Hypothalamus (tissue), 51 donors: ENCODE results near the gene GALNT9.
"Not testable (repeated sequence)": the region's sequence is repeated elsewhere in the genome, so short reads cannot be mapped to it uniquely, and the experiment has no call there.

Experiments used
- DNase-seq, 51 donors: peaks; one replicate each; lab custom pipeline; 2025; lab: John Stamatoyannopoulos, UW

The GALNT9 gene

GRCh38 chr12:132224484-132224883, 104.9 kb downstream of the GALNT9 start:
- no peak for DNase-seq

- no peak for DNase-seq
Measured at GRCh38 chr12:132222808-132223173, 106.6 kb downstream of the GALNT9 start.

GRCh38 chr12:132222096-132222807, 107.1 kb downstream of the GALNT9 start:
- DNase-seq: peak in 1 of 51 donors; percentile 35

- not testable (repeated sequence) for DNase-seq
Measured at GRCh38 chr12:132219761-132220160, 109.6 kb downstream of the GALNT9 start.

GRCh38 chr12:132219323-132219722, 110.1 kb downstream of the GALNT9 start:
- DNase-seq: no peak

- no peak for DNase-seq
Measured at GRCh38 chr12:132218915-132219314, 110.5 kb downstream of the GALNT9 start.

- no peak for DNase-seq
Measured at GRCh38 chr12:132218527-132218875, 110.9 kb downstream of the GALNT9 start.

GRCh38 chr12:132217800-132218526, 111.4 kb downstream of the GALNT9 start:
- DNase-seq: no peak

GRCh38 chr12:132217371-132217770, 112.0 kb downstream of the GALNT9 start:
- no peak for DNase-seq

- peak in 23 of 51 donors; percentile 12 to 65 (median 32) for DNase-seq
Measured at GRCh38 chr12:132216354-132216987, 112.9 kb downstream of the GALNT9 start.

- DNase-seq: no peak
Measured at GRCh38 chr12:132215299-132215989, 113.9 kb downstream of the GALNT9 start.

- DNase-seq: no peak
Measured at GRCh38 chr12:132214891-132215290, 114.5 kb downstream of the GALNT9 start.

GRCh38 chr12:132214161-132214476, 115.3 kb downstream of the GALNT9 start:
- DNase-seq: no peak

GRCh38 chr12:132213359-132214160, 115.8 kb downstream of the GALNT9 start:
- no peak for DNase-seq

GRCh38 chr12:132211816-132212215, 117.6 kb downstream of the GALNT9 start:
- DNase-seq: no peak

- DNase-seq: no peak
Measured at GRCh38 chr12:132211326-132211725, 118.1 kb downstream of the GALNT9 start.

- DNase-seq: no peak
Measured at GRCh38 chr12:132210223-132211055, 119.0 kb downstream of the GALNT9 start.

- no peak for DNase-seq
Measured at GRCh38 chr12:132209619-132210222, 119.7 kb downstream of the GALNT9 start.

- no peak for DNase-seq
Measured at GRCh38 chr12:132208153-132208823, 121.1 kb downstream of the GALNT9 start.
